Stimulated activated CD8-positive, alpha-beta memory T cell treated with anti-CD3 and anti-CD28 coated beads, Interleukin-15, amount 100 ng/mL, for 1 hour (primary cell): ENCODE data around the gene NUP160.
"Not testable (repeated sequence)": the region's sequence is repeated elsewhere in the genome, so short reads cannot be mapped to it uniquely, and the experiment has no call there.

Source experiments
- DNase-seq: peaks from one replicate; pipeline ENCODE4 v3.0.0-alpha.2; 2020; ENCODE audit warnings: low read depth

NUP160 gene

GRCh38 chr11:47861728-47862127 lies 13.6 kb upstream of the NUP160 start:
- DNase-seq = no peak

GRCh38 chr11:47860536-47860935 lies 12.4 kb upstream of the NUP160 start:
- no peak for DNase-seq

GRCh38 chr11:47857892-47858543 lies 9.9 kb upstream of the NUP160 start:
- no peak for DNase-seq

DNA sequence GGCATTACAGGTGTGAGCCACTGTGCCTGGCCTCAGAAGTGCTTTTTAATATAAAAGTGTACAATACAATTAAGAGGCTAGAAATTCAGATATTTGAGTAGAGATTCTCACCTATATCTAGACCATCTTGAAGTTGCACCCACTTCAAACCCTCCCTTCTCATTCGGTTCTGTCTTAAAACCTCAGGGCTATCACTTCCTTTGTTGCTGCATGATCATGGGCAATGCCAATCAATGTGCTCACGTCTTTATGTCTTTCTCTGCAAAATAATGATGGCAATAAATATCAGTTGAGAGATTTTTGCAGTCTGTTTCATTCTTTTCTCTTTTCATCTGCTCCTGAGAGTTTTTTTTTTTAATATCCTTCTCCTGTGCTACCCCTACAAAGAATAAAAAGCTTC lies 9.3 kb upstream of the NUP160 start:
- no peak for DNase-seq

DNA sequence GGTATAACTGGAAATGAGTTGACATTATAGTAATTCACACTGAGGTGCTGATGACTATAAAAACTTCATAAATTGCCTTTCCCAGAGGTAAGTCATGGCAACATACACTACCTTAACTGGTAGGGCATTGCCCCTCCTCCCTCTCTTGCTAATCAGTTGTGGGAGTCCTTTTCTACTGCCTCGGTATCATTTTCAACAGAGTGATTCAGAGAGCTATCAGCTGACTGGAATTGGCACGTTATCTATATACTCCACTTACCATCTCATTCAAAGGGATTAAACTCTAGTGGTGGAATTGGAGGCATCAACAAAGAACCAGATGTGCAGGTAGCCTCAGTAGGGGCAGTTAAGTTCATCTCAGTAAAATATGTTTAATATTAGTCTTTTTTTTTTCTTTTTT lies 8.0 kb upstream of the NUP160 start:
- DNase-seq = no peak

- no peak for DNase-seq
Measured at GRCh38 chr11:47854667-47855066, 6.5 kb upstream of the NUP160 start.

GRCh38 chr11:47852053-47852452 lies 3.9 kb upstream of the NUP160 start:
- no peak for DNase-seq

DNA sequence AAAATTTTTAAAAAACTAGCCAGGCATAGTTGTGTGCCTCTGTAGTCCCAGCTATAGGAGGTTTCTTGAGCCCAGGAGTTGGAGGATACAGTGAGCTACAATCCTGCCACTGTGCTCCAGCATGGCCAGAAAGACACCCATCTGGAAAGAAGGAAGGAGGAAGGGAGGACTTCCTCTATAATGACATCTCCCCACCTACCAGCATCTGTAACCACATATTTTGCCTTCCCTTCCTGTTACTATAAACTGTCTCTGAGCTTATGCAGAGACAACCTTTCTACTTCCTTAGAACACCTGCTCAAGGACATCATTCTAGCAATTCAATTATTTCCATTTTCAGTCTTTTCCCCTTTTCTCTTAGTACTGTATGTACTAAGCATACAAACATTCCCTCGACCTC lies 2.2 kb upstream of the NUP160 start:
- DNase-seq = no peak

- DNase-seq = no peak
Measured at GRCh38 chr11:47848700-47849155, 578 bp upstream of the NUP160 start.

GRCh38 chr11:47847537-47847891 lies 636 bp downstream of the NUP160 start:
- no peak for DNase-seq

- no peak for DNase-seq
Measured at GRCh38 chr11:47846998-47847397, 1.2 kb downstream of the NUP160 start.

DNA sequence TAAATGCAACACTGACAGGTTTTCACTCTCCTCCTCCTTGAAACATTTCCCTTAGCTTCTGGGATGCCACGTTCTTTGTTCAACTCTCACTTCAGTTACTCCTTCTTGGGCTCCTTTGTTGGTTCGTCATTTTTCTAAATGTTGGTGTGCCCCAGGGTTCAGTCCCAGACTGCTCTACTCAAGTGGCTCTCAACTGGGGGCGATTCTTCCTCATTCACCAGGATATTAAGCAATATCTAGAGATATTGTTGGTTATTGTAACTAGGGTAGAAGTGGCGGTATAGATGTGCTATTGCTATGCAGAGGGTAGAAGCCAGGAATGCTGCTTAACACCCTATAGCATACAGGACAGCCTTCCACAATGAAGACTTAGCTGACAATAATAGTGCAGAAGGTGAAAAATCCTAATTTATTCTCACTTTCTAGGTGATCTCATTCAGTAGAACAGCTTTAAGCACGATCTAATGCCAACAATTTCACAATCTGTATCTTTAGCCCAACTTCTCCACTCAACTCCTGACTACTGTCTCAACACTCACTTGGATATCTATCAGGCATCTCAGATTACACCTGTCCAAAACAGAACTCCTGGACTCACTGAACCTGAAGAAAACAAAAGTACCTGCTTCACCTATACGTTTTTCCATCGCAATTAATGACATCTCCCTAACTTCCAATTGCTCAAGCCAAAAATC lies 4.6 kb downstream of the NUP160 start:
- DNase-seq = no peak

GRCh38 chr11:47842749-47843148 lies 5.4 kb downstream of the NUP160 start:
- DNase-seq = no peak

DNA sequence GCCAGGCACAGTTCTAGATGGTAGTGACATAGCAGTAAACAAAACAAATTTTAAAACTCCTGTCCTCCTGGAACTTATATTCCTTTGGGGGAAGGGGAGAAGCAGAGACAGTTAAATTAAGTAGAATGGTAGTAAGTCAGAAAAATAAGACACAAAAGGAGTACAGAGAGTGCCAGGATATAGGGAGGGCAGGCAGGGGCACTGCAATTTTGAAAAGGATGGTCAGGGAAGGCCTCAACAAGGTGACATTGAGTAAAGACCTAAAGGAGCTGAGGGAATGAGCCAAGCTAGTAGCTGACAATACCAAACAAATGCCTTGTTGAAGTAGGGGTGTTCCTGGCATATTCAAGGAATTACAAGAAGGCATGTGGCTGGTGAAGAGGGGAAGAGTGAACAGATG lies 10.2 kb downstream of the NUP160 start:
- no peak for DNase-seq

- DNase-seq = no peak
Measured at GRCh38 chr11:47837292-47837691, 10.9 kb downstream of the NUP160 start.

GRCh38 chr11:47830013-47830412 lies 18.1 kb downstream of the NUP160 start:
- DNase-seq = not testable (repeated sequence)

GRCh38 chr11:47828284-47828683 lies 19.9 kb downstream of the NUP160 start:
- DNase-seq = no peak

GRCh38 chr11:47822664-47823063 lies 25.5 kb downstream of the NUP160 start:
- DNase-seq = not testable (repeated sequence)

DNA sequence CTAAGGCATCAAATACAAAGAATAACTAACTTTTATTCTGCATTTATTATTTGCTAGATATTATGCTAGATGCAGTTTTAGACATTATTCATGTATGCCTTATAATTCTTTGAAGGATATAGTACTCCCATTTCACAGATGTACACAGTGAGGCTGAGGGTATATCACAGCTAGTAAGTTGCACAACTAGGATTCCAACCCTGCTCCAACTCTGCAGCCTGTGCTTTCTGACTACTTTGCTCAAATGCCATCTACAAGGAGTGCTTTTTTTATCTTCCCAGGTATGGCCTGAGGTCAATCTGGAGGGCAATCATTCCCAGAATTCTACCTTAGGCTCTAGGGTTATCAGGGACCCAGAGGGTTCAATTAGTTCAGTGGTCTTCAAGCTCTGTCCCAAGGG lies 28.4 kb downstream of the NUP160 start:
- DNase-seq = no peak

- DNase-seq = no peak
Measured at GRCh38 chr11:47800759-47801158, 47.4 kb downstream of the NUP160 start.

- DNase-seq = no peak
Measured at GRCh38 chr11:47797633-47798032, 50.5 kb downstream of the NUP160 start.

- no peak for DNase-seq
Measured at GRCh38 chr11:47791774-47792430, 56.2 kb downstream of the NUP160 start.

GRCh38 chr11:47790017-47790416 lies 58.1 kb downstream of the NUP160 start:
- DNase-seq = not testable (repeated sequence)
